HepG2 (cell line): Measurements from ENCODE around the gene TSSK2. TPM values are rescaled to one million over a fixed set of nuclear protein-coding genes. Genes with fewer than 3 reads are reported as not detected.

Experiments
- ATAC-seq: fragments of 200-7000 bp; cut with Tn5 transposase; 3 replicates; pipeline ENCODE4 v1.9.1; 2020; ENCODE audit warnings: mild to moderate bottlenecking, moderate library complexity
- BruUV-seq: library from RNA; stranded (reverse); fragments of 400-500 nt; replicated peaks from 2 replicates; lab custom pipeline; 2021; lab: Mats Ljungman, UMichigan
- CTCF ChIA-PET: fragments of 300-600 bp; formaldehyde crosslinking; extraction: SDS; loops from one replicate; lab custom pipeline; 2021; ENCODE audit warnings: low total read pairs, inconsistent platforms, low intra/inter-chr PET ratio; lab: Yijun Ruan, JAX
- POLR2A ChIA-PET: fragments of 350-600 bp; sonication (Branson Sonifier 250); formaldehyde crosslinking; loops from one replicate; lab custom pipeline; 2020; ENCODE audit warnings: antibody characterized with exemption, inconsistent platforms; lab: Yijun Ruan, JAX
- DNase-seq: peaks from one replicate; pipeline ENCODE4 v3.0.0-alpha.2; 2015; ENCODE audit warnings: low spot score
- FAIRE-seq: peaks from 3 replicates; lab custom pipeline; 2011; peaks lifted over from hg19 to GRCh38; lab: Jason Lieb, UNC
- H2AFZ ChIP-seq: one replicate; pipeline ENCODE4 v1.6.1; 2011; ENCODE audit warnings: low read length, inconsistent platforms
- H3K27ac ChIP-seq: fragments of 300-600 bp; 3 replicates; pipeline ENCODE4 v1.8.0; 2011; ENCODE audit warnings: mixed run types, mild to moderate bottlenecking, mixed read lengths, low read length, inconsistent platforms; ENCODE audit not compliant: insufficient read depth; ENCODE audit errors: extremely low read length
- H3K27me3 ChIP-seq, 2 experiments: fragments of 200-600 bp in 1 of 2; 2 replicates in 1 of 2; 3 replicates in 1 of 2; pipeline versions ENCODE4 v1.6.0 to v1.8.0; 2011; ENCODE audit warnings: low read length in 2 of 2, mild to moderate bottlenecking in 2 of 2, moderate library complexity in 2 of 2, inconsistent platforms in 1 of 2; ENCODE audit not compliant: insufficient read depth in 2 of 2, control insufficient read depth in 1 of 2
- H3K36me3 ChIP-seq, 2 experiments: fragments of 200-600 bp in 1 of 2; replicated peaks in 1 of 2; 2 replicates in 1 of 2; 3 replicates in 1 of 2; pipeline versions ENCODE4 v1.5.1 to v1.8.0; 2011; ENCODE audit warnings: low read length in 2 of 2, inconsistent platforms in 1 of 2; ENCODE audit not compliant: insufficient read depth in 2 of 2, control insufficient read depth in 1 of 2
- H3K4me1 ChIP-seq: 2 replicates; pipeline ENCODE4 v1.5.1; 2012; ENCODE audit warnings: low read length, inconsistent platforms; ENCODE audit not compliant: insufficient read depth
- H3K4me2 ChIP-seq: 2 replicates; pipeline ENCODE4 v1.6.0; 2011; ENCODE audit warnings: low read depth, low read length, inconsistent platforms
- H3K4me3 ChIP-seq, 3 experiments: fragments of 200-600 bp in 1 of 3; sonication (generic), shearing (Covaris generic) in 1 of 3; replicated peaks in 1 of 3; 2 replicates each; pipeline ENCODE4 v1.5.1; 2011 to 2016; ENCODE audit warnings: low read length in 3 of 3, inconsistent platforms in 2 of 3, low read depth in 2 of 3, mild to moderate bottlenecking in 2 of 3, control low read depth in 1 of 3, mixed read lengths in 1 of 3; ENCODE audit not compliant: insufficient read depth in 1 of 3
- H3K79me2 ChIP-seq: one replicate; pipeline ENCODE4 v1.6.1; 2011; ENCODE audit warnings: low read length, inconsistent platforms; ENCODE audit not compliant: insufficient read depth
- H3K9ac ChIP-seq: 2 replicates; pipeline ENCODE4 v1.6.0; 2011; ENCODE audit warnings: mild to moderate bottlenecking, low read depth, low read length, inconsistent platforms; ENCODE audit not compliant: insufficient read depth
- H3K9me3 ChIP-seq: 2 replicates; pipeline ENCODE4 v1.5.1; 2012; ENCODE audit warnings: mild to moderate bottlenecking, low read length
- H4K20me1 ChIP-seq: 2 replicates; pipeline ENCODE4 v1.6.0; 2011; ENCODE audit warnings: inconsistent platforms, mild to moderate bottlenecking, low read length, moderate library complexity; ENCODE audit not compliant: insufficient read depth
- DBP ChIP-seq: sonication (generic); formaldehyde crosslinking; IDR thresholded peaks from 2 replicates; pipeline ENCODE4 v1.4.0; 2020; ENCODE audit warnings: missing genetic modification reagents; ENCODE audit errors: not compliant biosample characterization
- KDM3A ChIP-seq: IDR thresholded peaks from 2 replicates; pipeline ENCODE4 v1.6.1; 2018; ENCODE audit warnings: low read depth, missing compliant biosample characterization
- KIAA2018 ChIP-seq: sonication (generic); formaldehyde crosslinking; IDR thresholded peaks from 2 replicates; pipeline ENCODE4 v1.5.0; 2020; ENCODE audit warnings: mild to moderate bottlenecking, missing genetic modification reagents, borderline replicate concordance
- NFRKB ChIP-seq: fragments of 450-650 bp; IDR thresholded peaks from 2 replicates; pipeline ENCODE4 v1.6.1; 2017
- THAP7 ChIP-seq: sonication (generic); formaldehyde crosslinking; IDR thresholded peaks from 2 replicates; pipeline ENCODE4 v1.8.1; 2023; ENCODE audit warnings: mild to moderate bottlenecking, missing genetic modification reagents
- ZBED4 ChIP-seq: sonication (generic); formaldehyde crosslinking; IDR thresholded peaks from 2 replicates; pipeline ENCODE4 v1.4.0; 2020; ENCODE audit warnings: missing genetic modification reagents, borderline replicate concordance
- ZEB1 ChIP-seq: IDR thresholded peaks from 2 replicates; pipeline ENCODE4 v1.6.1; 2012; ENCODE audit warnings: mild to moderate bottlenecking, low read depth, inconsistent platforms; ENCODE audit not compliant: insufficient replicate concordance
- ZNF331 ChIP-seq: sonication (generic); formaldehyde crosslinking; IDR thresholded peaks from 2 replicates; pipeline ENCODE4 v1.4.0; 2020; ENCODE audit warnings: missing genetic modification reagents
- ZNF773 ChIP-seq: sonication (generic); formaldehyde crosslinking; IDR thresholded peaks from 2 replicates; pipeline ENCODE4 v1.4.0; 2020; ENCODE audit warnings: missing genetic modification reagents, borderline replicate concordance
- WGBS: methylation state at CpG from one replicate; pipeline ENCODE4 v1.1.6; 2017; ENCODE audit warnings: low lambda C conversion rate; 5-methylcytosine and 5-hydroxymethylcytosine counted together
- in situ Hi-C: cut with HindIII; loops from 2 replicates; pipeline ENCODE4 v1.10.0; 2017; ENCODE audit warnings: low pct_unique_long_range_greater_than_20kb; ENCODE audit not compliant: extremely low pct_ligation_motif_present
- intact Hi-C: fragments of 100-400 bp; cut with micrococcal nuclease; formaldehyde crosslinking; loops from one replicate; pipeline ENCODE4 v1.10.0; 2022; ENCODE audit not compliant: unreplicated experiment
- polyA plus RNA-seq, 8 experiments: library from polyadenylated mRNA; depleted of rRNA in 3 of 8; stranded (reverse) in 7 of 8; unstranded in 1 of 8; fragments of >200 nt; fragmentation: Illumina TruSeq in 4 of 8; extraction: Trizol in 4 of 8; gene quantifications; 2 replicates each; pipeline versions ENCODE4 v1.2.1 to v1.2.3, GENCODE V29; 2011 to 2016; ENCODE audit warnings: low read depth in 4 of 8, missing spikeins in 1 of 8, mixed read lengths in 1 of 8; ENCODE audit not compliant: insufficient read depth in 1 of 8
- total RNA-seq, 5 experiments: library from RNA; depleted of rRNA; stranded (reverse); fragments of >200 nt; fragmentation: Illumina TruSeq; extraction: Trizol; gene quantifications; 2 replicates each; pipeline ENCODE4 v1.2.3, GENCODE V29; 2016; ENCODE audit warnings: low read depth in 1 of 5

The TSSK2 gene
- total and polyA plus RNA-seq, 2 of the 13 experiments (the other 11 are each of a cell fraction or from before 2014, with no cell fraction given) = not detected

- FAIRE-seq = no peak
- Histone ChIP-seq H3K9me3 (no peaks in the 10 kb centered on the region), H4K20me1 (no peaks in the 10 kb centered on the region), H3K27ac (no peak overlapping the region), H3K27me3 (no peaks in the 10 kb centered on the region), H2AFZ (no peak overlapping the region), H3K9ac (no peak overlapping the region), H3K4me2 (no peak overlapping the region), H3K79me2 (peaks cover 3% of the 10 kb centered on the region), H3K36me3 (peaks cover 23 to 74% of the 10 kb centered on the region in 2 experiments; a peak in 4 of 5 replicates), H3K4me1 (peaks cover 5% of the 10 kb centered on the region), H3K4me3 (no peak overlapping the region)
- WGBS = 98% methylated on average over 8 of the region's 15 CpGs
- intact Hi-C loops (no loop called here), in situ Hi-C loops (no loop called here)
- ATAC-seq = no peak
- no TSS peak for BruUV-seq
- DNase-seq = no peak
- POLR2A ChIA-PET = no interaction called here
- CTCF ChIA-PET = no interaction called here
- TF ChIP-seq KIAA2018 (CRISPR knock-in tag) (no peak), ZNF331 (CRISPR knock-in tag) (no peak), KDM3A (CRISPR knock-in tag) (no peak), THAP7 (CRISPR knock-in tag) (no peak), ZEB1 (no peak), ZBED4 (no peak), DBP (CRISPR knock-in tag) (no peak), ZNF773 (CRISPR knock-in tag) (no peak), NFRKB (no peak)
Observed at GRCh38 chr22:19138217-19139000, 7.3 kb downstream of the TSSK2 start.
